ENCODE data around the gene PLSCR4.
A peak's percentile ranks its signal among the peaks of the same experiment; 100 is the strongest.
"Not testable (repeated sequence)": the region's sequence is repeated elsewhere in the genome, so short reads cannot be mapped to it uniquely, and the experiment has no call there.

The PLSCR4 gene, protein sequence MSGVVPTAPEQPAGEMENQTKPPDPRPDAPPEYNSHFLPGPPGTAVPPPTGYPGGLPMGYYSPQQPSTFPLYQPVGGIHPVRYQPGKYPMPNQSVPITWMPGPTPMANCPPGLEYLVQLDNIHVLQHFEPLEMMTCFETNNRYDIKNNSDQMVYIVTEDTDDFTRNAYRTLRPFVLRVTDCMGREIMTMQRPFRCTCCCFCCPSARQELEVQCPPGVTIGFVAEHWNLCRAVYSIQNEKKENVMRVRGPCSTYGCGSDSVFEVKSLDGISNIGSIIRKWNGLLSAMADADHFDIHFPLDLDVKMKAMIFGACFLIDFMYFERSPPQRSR

DNA sequence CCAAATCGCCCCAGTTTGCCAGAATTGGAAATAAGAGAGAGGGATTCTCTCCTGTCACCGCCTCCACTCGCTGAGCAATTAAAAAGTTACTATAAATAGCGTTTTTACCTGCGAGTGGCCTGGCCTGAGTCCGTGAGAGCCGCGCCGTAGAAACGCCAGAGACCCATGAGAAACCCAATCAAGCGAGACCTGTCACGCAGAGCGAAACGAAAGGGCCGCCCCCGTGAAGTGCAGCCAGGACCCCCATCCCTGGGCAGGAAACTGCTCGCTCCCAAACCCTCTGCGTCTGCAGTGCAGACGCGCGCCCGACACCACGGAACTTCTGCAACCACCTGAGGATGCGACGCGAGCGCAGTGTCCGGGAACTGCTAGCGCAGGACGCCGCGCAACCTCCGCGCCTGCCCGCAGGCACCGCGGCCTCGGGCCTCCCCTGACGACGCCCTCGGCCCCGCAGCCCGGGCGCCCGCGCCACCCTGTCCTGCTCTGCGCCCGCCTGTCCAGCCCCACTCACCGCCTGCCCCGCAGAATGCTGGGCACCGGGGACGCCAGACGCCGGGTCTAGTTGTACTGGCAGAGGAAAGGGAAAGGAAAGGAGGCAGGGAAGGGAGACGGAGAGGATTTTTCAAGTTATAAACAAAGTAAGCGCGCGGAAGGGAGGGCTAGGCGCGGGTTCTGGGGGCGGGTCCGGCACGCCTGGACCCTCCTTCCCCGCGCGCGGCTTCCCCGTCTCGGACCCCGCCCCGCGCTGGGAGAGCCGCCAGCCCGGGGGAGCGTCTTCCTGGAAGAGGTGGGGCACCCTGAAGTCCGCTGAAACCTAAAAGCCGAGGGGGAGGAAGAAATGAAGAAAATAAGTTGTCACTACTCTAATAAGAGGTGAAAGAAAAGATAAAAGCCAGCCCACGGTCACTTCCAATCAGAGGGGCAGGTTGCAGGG is at the start of gene PLSCR4:
PLSCR4 (minus strand) TSS at position 657 of the 934 bp plus-strand sequence. CDS start 29,034 bp downstream, outside the sequence.
- DNase-seq (ENCODE audit: low spot score), result peak; percentile 86

DNA sequence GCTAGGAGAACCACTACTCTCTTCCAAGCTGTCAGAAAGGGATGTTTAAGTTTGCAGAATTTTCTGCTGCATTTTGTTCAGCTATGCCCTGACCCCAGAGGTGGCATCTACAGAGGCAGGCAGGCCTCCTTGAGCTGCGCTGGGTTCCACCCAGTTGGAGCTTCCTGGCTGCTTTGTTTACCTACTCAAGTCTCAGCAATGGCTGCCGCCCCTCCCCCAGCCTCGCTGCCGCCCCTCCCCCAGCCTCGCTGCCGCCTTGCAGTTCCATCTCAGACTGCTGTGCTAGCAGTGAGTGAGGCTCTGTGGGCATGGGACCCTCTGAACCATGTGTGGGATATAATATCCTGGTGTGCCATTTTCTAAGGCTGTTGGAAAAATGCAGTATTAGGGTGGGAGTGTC is 42.5 kb upstream of the PLSCR4 start:
- DNase-seq (ENCODE audit: low spot score), result not testable (repeated sequence)

DNA sequence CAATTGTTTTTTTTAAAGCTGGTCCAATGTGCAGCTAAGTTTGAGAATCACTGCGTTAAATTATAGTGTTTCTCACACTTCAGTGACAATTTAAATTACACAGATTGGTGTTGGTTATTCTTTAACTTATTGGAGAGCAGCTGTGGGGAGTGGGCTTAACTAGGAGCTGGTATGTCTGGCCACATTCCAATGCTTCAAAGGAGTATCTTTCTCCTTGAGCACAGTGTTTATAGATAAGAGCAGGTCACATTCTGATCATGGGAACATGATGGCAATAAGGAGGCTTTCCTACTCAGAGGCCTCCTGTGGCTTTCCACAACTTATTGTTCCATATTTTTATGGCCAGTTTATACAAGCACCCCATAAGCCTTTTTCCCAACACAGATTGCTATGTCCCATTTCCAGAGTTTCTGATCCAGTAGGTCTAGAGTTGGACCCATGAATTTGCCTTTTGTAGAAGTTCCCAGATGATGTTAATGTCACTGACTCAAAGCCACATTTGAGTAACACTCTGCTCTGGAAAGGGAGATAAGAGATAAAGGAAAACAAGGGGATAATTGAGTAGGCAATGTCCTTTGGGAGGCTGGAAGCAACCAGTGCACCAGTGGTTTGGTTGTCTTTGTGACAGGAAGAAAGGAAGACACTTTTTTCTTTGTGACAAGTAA is 33.0 kb upstream of the PLSCR4 start:
- no peak for DNase-seq (ENCODE audit: low spot score)

DNA sequence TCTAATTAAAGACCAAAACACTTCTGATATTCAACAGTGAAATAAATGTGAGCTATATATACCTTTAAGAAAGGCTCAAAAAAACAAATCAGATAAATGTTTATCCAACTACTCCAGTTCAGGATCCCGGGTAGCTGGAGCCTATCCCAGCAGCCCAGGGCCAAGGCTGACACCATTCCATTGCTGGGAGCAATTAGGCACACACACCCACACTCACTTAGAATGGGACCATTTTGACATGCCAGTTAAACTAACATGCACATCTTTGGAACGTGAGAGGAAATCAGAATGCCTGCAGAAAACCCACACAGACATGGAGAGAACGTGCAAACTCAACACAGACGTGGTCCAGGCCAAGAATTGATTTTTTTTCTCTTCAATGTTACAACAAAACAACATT is 30.0 kb upstream of the PLSCR4 start:
- no peak for DNase-seq (ENCODE audit: low spot score)

DNA sequence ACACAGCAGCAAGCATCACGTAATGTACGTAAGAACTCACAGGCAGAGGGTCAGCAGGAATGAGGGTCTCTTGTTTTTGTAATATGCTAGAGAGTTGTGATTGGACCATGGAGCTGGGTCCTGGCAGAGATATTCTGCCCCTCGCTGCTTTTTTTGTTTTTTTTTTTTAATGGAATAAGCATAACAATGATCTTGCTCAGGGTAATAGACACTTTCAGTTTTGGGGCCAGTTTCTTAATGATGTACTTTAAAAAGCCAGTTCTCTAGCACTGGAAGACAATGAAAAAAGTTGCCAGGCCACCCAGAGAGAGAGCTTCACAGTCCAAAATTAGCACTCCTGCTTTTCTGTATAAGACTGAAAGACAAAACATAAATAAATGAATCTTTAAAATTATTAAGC is 29.0 kb upstream of the PLSCR4 start:
- no peak for DNase-seq (ENCODE audit: low spot score)

DNA sequence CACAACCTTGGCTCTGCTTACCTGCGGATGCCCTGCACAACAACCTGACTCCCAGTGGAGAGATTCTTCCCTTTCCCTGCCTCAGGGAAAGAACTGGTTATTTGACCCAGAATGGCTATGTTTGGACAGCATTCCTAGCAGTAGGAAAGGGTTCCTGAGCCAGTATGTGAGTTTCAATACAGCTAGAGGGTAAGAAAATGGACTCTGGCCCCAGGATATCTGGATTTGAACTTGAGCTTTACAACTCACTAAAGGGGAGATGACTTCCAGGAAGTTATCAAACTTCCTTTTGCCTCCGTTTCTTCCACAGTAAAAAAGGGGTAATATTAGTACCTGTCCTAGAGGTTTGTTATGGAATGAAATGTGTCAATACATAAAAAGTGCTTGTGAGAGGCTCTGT is 28.1 kb upstream of the PLSCR4 start:
- no peak for DNase-seq (ENCODE audit: low spot score)

DNA sequence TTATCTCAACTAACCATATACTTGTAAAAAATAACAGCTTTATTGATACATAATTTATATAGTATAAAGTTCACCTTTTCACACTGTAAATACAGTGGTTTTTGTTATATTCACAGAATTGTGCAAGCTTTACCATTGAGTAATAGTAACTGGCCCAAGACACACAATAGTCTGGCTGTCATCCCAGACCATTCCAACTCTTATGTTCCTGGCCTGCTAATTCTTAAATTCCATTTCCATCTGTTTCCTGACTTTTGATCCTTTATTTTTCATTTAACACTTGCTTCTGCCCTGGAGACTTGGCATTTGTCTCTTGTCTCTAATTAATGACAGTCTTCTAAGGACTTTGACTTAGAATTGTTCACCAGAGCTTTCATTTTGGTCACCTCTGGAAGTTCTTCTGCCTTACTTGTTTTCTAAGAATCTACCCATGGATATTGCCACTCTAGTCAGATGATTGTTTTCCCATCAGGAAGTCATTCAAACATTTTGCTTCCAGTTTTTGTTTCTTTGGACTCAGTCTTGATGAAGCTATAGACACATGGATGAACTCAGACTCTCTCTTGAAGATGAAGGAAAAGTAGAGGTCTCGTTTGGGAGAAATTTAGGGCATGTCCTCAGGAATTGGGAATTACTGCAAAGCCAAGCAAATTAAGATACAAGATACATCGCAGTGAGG is 27.2 kb upstream of the PLSCR4 start:
- DNase-seq (ENCODE audit: low spot score), result no peak

DNA sequence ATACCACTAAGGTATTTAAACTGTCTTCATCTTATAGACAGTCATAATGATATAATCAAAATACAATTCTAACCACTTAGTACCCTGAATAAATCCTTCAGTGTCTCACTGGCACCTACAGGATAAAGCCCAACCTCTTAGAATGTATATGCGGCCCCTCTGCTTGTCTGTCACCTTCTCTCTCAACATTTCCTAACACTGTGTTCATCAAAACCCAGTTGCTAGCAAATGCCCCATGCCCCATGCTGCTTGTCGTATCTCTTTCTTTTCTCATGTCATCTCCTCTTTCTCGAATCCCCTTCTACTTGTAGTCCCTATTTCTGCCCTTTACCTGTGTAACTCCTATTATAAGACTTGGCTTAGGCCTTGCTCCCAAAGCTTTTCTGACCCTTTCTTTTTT is 24.6 kb upstream of the PLSCR4 start:
- DNase-seq (ENCODE audit: low spot score), result no peak

DNA sequence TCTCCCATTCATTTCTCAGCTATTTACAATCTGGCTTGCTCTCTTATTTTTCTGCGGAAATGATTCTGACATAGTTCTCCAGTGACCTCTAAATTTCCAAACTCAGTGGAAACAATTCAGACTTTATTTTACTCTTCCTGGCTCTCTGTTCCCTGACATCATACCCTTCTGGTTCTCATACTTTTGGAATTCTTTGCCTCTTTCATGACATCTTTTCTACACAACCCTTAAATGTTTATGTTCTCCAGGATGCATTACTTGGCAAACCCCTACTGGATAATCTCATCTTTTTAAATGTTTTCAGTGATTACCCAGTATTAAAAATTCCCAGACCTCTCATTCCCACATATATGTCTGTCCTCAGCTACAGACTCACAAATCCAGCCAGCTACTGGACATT is 23.9 kb upstream of the PLSCR4 start:
- no peak for DNase-seq (ENCODE audit: low spot score)

DNA sequence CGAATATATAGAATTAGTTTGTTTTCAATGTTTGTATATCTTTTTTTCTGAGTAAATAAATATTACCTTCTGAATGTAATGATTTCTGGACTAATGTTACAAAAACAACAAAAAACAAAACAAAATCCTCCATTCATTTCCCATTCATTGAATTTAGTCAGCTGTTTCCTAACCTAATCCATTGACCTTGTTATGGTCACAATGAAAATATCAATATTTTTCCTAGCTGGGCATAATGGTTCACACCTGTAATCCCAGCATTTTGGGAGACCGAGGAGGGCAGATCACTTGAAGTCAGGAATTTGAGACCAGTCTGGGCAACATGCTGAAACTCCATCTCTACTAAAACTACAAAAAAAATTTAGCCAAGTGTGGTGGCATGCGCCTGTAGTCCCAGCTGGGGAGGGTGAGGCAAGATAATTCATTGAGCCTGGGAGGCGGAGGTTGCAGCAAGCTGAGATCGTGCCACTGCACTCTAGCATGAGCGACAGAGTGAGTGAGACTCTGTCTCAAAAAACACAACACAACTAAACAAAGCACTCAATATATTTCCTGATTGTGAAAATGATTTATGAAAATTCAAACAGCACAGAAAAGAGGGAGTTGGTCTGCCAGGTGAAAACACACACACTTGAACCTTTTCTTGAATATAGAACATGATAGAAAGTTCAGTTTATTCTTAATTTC is 23.0 kb upstream of the PLSCR4 start:
- no peak for DNase-seq (ENCODE audit: low spot score)

DNA sequence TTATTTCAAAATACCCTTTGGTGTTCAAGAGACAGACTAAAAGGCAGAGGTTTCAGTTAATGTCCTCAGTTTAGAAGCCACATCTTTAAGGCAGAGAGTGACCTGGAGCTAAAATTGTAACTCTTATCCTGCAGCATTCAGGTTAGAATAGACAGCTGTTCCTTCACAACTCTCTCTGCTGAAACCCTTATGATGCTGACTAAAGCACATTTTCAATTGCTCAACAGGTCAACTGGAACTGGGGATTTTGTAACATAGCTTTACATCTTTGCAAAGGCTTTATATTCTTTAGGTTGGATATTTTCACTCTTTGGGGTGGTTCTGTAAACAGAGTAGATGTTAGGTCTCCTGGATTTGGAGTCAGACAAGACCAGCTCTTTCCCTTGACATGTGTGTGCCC is 20.3 kb upstream of the PLSCR4 start:
- no peak for DNase-seq (ENCODE audit: low spot score)

DNA sequence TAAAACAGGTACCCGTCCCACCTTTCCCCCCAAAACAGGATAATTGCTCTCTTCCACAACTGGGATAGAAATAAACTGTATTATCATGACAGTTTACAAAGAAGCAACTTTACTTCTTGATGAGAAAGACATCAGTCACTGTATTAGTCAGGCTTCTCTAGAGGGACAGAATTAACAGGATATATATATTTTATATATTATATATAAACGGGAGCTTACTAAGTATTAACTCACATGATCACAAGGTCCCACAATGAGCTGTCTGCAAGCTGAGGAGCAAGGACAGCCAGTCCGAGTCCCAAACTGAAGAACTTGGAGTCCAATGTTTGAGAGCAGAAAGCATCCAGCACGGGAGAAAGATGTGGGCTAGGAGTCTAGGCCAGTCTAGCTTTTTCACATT is 18.4 kb upstream of the PLSCR4 start:
- no peak for DNase-seq (ENCODE audit: low spot score)

DNA sequence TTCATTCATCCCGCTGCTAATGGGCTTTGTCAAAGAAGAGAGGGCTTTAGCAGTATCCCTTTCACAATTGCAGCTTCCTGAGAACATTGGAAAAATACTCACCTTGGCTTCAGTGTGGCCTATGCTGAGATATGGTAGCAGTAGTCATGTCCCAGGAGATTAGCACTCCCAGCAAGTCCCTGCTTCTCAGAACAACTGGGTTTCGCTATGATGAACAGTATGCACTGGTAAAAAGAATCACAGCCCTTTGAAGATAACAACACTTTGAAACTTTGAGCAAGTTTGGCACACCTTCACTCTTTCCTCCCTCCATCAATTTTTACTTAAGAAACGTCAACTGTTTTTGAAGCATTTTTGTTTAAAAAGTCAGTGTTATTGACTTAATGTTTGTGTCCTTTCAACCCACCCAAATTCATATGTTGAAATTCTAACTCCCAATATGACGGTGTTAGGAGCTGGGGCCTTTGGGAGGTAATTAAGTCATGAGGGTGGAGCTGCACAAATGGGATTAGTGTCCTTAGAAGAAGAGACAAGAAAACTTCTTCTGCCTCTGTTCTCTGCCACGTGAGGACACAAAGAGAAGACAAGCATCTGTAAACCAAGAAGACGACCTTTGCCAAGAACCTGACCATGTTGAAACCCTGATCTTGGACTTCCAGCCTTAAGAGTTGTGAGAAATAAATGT is 17.8 kb upstream of the PLSCR4 start:
- DNase-seq (ENCODE audit: low spot score), result no peak

DNA sequence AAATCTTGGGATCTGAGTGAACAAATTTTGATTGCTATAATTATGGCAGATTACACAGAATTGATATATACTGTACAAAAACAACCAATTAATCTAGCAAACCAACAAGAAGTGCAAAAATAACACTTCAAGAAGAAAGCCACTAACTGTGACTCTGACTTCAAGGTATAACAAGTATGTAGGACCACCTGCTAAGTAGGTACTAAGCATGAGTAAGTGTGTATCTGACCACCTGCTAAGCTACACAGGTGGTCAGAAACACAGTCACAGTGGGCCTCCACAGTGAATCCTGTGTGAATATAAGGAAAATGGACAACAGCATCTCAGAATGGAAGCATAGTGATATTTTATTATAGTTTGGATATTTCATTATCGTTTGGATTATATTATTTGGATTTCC is 14.8 kb upstream of the PLSCR4 start:
- DNase-seq (ENCODE audit: low spot score), result no peak

DNA sequence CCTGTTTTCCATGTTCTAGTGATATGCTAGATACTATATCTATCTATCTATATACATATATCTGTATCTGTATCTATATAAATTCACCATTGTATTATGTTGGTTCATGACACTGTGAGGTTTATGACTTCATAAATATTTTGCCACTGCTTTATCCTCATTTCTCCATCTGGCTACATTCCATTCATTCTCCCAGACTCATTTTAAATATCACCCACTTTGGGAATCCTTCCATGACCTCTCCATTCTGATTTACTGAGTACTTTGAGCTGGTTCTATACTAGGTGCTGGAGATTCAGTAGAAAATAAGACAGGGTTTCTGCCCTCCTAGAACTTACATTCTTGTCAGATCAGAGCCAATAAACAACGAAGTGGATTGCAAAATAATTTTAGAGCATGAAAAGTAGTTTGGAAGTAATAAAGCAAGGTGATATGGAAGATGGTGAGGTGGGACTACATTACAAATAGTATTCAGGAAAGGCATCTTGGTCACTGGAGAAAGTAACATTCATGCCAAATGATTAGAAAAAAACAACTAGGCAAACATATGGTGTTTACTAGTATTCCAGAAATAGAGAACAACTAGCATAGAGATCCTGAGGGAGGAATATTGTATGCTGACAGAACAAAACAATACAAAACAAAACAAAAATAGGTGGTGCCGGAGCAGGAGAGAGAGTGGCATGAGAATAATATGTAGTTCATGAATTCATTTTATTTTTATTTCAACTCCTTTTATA is 11.6 kb upstream of the PLSCR4 start:
- no peak for DNase-seq (ENCODE audit: low spot score)

DNA sequence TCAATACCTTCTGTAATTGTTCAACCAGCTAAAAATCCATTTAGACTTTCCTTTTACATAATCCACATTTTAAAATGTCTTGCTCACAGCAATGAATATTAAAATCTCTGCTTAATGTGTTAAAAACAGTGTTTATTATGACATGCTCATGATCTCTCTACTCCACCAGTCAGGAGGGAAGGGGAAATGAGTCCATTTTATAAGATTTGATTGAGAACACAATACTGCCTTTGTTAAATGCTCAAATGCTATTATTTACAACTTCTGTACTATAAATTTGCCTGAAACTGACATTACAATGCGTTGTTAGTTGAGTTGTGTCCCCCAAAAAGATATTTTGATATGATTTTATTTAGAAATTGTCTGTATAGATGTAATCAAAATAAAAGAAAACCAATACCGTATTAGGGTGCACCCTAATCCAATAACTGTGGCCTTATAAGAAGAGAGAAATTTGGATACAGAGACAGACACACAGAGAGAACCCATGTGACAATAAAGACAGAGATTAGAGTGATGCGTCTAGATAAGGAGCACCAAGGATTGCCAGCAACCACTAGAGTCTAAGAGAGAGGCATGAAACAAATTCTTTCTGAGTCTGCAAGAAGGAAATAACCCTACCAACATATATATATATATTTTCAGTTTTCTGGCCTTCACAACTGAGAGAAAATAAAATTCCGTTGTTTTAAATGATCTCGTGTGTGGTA is 9.1 kb upstream of the PLSCR4 start:
- DNase-seq (ENCODE audit: low spot score), result no peak

DNA sequence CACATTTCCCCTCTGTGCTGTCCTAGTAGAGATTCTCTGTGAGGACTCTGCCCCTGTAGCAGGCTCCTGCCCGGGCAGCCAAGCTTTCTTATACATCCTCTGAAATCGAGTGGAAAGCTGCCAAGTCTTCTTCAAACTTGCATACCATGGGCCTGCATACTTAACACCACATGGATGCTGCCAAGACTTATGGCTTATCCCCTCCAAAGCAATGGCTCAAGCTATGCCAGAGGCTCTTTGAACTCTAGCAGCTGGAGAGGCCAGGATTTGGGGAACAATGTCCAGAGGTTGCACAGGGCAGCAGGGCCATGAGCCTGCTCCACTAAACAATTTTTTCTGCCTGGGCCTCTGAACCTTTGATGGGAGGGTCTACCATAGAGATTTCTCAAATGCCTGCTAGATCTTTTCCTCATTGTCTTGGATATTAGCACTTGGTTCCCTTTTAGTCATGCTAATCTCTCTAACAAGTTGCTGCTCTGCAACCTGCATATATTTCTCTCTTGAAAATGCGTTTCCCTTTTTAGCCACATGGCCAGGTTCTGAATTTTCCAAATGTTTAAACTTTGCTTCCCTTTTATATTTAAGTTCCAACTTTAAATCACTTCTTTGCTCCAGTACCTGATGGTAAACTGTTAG is 6.1 kb upstream of the PLSCR4 start:
- DNase-seq (ENCODE audit: low spot score), result no peak

DNA sequence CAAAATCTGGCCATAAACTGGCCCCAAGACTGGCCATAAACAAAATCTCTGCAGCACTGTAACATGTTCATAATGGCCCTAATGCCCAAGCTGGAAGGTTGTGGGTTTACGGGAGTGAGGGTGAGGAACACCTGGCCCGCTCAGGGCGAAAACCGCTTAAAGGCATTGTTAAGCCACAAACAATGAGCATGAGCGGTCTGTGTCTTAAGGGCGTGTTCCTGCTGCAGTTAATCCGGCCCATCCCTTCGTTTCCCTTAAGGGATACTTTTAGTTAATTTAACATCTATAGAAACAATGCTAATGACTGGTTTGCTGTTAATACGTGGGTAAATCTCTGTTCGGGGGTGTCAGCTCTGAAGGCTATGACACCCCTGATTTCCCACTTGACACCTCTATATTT is 1.5 kb upstream of the PLSCR4 start:
- not testable (repeated sequence) for DNase-seq (ENCODE audit: low spot score)

DNA sequence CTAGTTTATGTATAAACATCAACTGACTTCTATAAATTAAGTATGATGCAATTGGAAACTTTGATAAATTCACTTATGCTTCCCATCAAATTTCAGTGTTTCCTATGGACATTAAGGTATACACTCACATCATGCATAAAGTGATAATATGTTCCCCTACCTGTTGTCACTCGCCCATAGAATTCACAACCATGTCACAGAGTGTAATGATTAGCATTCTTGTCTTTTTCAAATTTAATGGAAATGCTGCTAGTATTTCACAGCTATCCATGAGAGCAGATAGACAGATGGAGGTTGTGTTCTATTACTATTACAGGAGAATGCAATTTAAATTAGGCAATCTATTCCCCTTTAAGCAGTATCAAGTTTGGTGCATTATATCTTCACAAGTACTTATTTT is 984 bp downstream of the PLSCR4 start:
- peak; percentile 12 for DNase-seq (ENCODE audit: low spot score)
